GM18505 (cell line): ENCODE results near the gene CNGA3.

ENCODE experiments used
- ATAC-seq: cut with Tn5 transposase; IDR thresholded peaks from one replicate; pipeline ENCODE4 v1.9.1; 2021; ENCODE audit not compliant: unreplicated experiment
- POLR2A ChIP-seq: IDR thresholded peaks from 4 replicates; pipeline ENCODE4 v1.6.1; 2011; ENCODE audit warnings: borderline replicate concordance; ENCODE audit not compliant: insufficient read depth, insufficient read length; ENCODE audit errors: extremely low read depth

CNGA3 gene

DNA sequence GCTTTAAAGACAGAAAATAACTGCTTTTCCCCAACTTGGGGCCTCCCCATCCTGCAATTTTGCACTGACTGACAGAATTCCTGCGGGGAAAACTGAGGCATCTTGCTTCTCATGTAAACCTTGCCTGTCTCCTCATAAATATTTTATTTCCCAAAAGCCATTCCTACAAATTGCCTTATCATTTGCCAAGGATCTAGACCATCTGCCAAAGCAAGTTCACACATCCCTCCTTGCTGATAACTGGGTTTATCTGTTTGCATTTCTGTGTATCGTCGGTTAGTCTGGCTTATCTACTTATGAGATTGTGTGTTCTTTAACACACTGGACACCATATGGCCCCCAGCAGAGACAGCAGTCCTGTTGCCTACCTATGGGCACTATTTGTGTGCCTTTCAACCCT lies 3.0 kb upstream of the CNGA3 start:
- no peak for ATAC-seq
- TF ChIP-seq POLR2A: no peak

DNA sequence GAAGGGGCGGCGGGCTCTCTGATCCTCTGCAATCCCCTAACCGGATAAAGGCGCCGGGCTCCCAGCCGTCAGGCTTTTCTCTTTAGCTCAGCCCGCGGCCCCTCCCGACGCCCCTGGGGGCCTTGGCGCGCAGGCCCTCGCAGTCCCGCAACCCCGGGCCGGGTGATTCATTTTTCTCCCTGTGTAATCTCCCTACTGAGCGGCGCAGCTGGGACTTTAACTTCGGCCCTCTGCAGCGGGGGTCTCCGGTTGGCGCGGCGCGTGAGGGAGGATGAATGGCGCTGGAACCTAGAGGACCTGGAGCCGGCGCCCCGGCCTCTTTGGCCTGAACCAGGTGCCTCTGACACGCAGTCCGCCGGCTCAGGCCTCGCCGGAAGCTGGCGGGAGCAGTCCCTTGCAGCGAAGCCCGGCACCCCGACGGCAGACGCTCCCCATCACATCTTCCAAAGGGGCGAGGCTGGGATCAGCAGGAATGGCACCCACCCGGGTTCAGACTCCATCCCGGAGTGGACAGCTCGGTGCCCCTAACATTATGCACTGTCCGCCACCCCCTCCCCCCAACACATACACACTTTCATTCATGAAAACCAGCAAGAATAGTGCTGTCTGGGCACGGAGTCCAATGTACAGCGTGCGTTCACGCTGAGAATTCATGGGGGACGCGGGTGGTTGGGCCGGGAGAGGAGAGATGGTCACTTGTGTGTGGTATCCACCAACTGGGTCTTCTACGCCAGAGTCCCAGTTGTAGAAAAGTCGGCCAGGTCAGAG lies 1.2 kb downstream of the CNGA3 start:
- no peak for ATAC-seq

DNA sequence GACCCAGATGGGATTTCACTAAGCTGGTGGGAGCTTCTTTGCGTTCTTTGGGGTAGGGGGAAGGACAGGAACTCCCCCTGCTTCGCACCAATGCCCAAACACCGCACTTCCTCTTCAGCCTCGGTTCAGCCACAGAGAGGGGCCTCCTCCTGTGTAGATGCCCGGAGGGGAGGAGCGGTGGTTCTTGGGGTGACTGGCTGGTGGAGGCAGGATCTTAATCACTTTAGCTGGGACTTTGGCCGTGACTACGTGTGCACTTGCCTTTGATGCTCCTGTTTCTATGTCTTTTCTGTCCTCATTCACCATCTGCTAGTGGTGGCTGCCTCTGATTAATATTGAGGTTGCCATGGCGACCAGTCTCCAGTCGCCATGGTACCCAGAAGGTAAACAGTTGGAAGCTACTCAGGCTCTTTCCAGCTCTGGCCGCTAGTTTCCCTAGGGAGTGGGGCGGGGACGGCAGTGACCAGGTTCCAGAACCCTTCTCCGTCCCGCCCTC lies 1.9 kb downstream of the CNGA3 start:
- TF ChIP-seq POLR2A: no peak
- no peak for ATAC-seq

More for the DNA sequence above, 1.2 kb downstream of the CNGA3 start:
- no peak for TF ChIP-seq POLR2A

DNA sequence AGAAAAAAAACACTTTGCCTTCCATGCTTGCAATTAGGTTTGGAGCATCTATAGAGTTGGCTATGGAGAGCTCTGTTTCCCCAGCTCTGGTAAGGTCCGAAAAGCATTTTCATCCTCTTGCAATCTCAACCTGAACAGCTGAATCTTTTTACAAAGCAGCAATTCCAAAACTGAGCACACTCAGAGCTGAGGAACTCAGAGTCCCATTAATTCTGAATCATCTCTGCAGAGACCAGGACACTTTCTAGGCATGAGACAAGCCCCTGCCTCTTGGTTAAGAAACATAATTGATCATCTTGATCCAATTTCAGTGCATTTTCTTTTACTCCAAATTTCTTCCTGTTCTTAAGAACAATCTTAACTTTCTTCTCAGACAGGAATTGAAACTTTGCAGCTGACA lies 4.2 kb downstream of the CNGA3 start:
- no peak for TF ChIP-seq POLR2A
- no peak for ATAC-seq

DNA sequence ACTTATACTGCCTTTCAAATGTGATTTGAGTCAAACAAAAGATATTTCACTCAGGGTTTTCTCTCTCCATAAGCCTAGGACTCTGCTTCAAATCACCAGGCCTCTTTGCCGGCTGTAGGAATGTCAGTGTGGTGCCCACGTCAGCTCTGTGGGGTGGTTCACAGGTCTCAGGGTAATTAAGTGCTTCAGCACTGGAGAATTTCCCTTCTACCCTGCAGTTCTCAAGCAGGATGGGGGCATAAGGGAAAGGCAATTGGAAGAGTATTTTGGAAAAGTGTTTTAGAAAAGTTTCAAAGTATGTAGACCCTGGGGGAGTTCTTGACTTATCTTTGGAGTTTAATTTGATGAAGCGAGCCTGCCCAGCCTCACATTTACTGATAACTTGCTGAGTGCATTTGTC lies 9.6 kb downstream of the CNGA3 start:
- ATAC-seq: no peak
- TF ChIP-seq POLR2A: no peak

DNA sequence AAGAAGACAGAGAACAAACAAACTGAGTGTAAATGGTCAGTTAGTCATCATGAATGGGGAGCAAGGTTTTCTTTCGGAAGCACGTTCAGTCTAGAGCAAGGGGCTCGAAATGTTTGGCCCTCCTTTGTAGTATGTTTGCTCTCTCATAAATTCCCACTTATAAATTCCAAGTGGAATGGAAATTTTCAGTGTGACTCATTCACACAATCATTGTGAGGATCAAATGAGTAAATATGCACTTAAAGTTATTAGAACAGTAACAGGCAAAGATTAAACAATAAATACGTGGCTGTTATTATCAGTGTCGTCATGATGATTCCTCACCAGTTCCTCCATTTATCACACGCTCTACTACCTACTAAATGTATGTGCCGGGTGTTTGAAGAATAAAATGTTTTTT lies 10.5 kb downstream of the CNGA3 start:
- no peak for ATAC-seq
- no peak for TF ChIP-seq POLR2A

DNA sequence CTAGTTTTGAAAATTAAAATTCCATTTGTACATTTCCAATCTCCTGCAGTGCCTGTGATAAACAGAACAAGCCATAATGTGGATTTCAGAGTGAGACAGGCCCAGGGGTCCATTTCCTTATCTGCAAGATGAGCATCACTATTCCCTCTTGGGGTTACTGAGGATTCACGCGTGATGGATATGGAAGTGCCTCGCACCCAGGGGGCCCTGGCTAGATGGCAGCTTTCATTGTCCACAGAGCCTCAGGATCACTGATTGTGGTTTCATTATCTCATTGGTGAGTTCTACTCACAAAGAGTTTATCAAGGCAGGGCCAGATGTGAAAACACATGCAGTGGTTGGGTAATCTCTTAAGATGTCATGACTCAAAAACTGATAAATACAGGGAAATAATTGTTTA lies 11.6 kb downstream of the CNGA3 start:
- no peak for ATAC-seq
- no peak for TF ChIP-seq POLR2A

DNA sequence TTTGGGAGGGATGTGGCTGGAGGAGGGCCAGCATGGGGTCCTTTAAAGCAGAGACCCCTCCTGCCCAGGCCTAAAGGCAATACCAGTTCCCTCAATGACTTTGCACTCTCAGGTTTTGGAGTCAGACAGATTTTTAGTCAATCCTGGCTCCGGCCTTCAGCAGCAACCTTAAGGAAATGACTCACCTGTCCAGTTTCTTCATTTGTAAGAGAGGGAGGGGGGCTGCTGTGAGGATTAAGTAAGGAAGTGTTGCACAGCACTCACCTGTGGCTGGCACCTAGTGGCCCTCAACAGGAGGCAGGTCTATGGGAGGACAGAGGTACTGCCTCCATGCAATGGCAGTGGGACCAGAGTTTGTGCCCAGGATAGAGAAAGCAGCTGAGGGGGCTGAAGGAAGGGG lies 13.7 kb downstream of the CNGA3 start:
- no peak for TF ChIP-seq POLR2A
- ATAC-seq: no peak

DNA sequence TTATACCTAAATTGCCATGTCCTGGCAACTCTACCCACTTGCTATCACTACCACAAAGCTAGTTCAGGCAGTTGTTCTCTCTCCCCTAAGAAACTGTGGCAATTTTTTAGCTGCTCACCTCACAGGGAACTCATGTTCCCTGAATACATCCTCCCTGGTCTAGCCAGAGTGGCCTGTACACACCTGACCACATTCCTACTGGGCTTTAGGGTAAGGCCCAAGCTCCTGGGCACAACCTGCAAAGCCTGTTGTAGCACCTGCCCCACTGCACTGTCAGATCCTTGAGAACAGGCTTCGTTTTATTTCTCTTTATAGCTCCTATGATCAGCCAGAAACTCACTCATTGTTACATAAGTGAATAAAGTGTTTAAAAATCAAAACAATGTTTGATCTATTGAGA lies 21.5 kb downstream of the CNGA3 start:
- no peak for ATAC-seq
- TF ChIP-seq POLR2A: no peak

DNA sequence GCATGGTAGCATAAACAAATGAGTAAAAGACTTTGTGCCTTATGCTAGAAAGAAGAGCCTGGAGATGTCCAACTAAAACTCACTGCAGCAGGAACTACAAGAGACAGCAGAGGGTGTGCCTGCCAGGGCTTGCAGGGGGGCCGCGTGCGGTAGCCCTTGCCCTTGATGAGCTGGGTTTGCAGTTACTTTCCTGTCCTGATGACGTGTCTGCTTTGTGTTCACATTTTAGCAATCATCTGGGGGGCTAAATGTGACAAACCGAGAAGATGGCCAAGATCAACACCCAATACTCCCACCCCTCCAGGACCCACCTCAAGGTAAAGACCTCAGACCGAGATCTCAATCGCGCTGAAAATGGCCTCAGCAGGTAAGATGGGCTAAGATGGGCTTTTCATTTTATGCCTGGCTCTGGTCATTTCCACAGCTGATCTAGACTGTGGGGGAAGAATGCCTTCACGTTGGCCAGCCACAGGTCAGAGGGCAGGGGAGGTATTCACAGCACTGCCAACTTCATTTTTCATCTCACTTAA lies 23.5 kb downstream of the CNGA3 start:
- TF ChIP-seq POLR2A: no peak
- no peak for ATAC-seq

DNA sequence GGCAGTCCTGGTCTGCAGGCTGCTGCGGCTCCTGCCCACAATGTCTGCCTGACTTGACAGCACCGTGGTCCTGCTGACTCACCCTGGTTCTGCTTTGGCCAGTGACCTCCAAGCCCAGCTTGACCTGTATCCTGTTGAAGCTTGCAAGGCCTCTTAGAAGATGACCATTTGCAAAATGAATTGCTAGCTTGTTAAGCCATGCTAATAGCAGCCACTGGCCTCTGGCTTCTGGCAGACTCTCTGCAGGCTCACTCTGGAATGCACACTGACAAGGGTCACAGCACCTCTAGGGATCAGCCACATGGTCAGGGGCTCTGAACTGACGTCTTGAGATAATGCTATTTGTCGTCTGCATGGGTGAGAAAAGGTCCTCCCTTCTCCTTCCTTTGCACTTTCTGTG lies 25.9 kb downstream of the CNGA3 start:
- no peak for ATAC-seq
- TF ChIP-seq POLR2A: no peak

DNA sequence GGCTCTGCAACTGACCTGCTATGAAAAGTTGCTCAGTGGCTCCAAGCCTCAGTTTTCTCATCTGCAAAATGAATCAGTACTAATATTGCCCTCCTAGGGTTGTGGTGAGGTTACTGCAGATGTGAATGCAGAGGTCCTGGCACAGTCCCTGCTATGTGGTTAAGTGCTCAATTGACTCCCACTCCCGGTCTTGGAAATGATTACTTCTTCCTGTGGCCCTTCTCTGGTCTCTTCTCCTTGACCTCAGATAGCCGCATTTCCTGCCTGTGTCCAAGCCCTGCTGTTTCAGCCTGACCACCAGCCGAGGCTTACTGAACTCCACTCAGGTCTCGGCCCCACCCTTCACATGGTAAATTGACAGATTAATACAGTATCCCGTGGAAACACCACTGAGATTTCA lies 26.3 kb downstream of the CNGA3 start:
- no peak for ATAC-seq
- TF ChIP-seq POLR2A: no peak

DNA sequence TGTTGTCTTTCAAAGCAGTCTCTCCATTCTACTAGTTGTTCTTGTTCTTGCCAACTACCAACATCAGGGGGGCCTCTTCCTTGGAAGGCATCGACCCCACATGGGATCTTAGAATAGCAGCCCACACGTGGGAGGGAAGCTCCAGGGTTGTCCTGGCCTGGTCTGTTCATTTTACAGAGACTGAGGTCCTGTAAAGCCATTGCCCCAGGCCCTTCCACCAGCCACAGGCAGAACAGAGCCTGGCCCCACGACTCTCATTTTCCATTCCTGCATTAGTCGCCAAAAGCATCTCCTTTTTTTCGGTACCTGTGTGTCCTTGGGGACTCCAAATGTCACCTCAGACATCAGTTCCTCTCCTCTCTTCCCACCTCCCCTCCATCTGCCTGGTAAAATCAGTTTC lies 28.0 kb downstream of the CNGA3 start:
- TF ChIP-seq POLR2A: no peak

DNA sequence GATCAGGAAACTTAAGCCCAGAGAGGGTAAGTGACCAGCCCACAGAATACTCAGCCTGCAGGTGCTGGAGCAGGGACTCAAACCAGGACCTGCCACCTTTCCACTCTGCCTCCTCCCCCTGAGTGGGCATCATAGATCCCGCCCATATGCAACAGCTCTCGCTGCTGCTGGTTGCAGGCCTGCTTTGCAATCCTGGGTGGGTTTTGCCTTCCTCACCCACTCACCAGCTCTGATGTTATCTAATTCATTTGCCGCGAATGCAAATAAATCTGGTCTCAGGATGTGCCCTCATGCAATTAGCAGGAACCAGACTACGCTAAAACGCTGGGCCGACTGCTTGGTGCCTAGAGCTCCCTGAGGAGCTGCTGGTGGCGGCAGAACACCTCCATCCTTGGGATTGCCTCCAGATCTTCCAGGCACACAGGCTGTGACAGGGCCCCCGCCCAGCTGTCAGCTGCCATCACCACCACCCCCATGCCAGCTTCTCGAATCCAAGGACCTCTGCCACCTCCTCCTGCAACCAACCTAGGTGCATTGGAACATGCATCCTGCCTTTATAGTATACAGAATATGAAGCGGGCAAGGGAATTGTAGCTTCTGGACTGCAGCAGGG lies 28.8 kb downstream of the CNGA3 start:
- no peak for ATAC-seq
- TF ChIP-seq POLR2A: no peak

More for the DNA sequence above, 28.0 kb downstream of the CNGA3 start:
- no peak for ATAC-seq
